Upper lobe of left lung (tissue), 6 donors: ENCODE measurements around the gene POP7. TPM values are rescaled to one million over a fixed set of nuclear protein-coding genes. Genes with fewer than 3 reads are reported as not detected.
A peak's percentile ranks its signal among the peaks of the same experiment; 100 is the strongest.
"Not testable (repeated sequence)": the region's sequence is repeated elsewhere in the genome, so short reads cannot be mapped to it uniquely, and the experiment has no call there.

ENCODE experiments used
- ATAC-seq, 2 donors: fragments of 200-7000 bp; cut with Tn5 transposase; one replicate each; pipeline ENCODE4 v1.9.1; 2022; ENCODE audit warnings: mild to moderate bottlenecking in 2 of 2, moderate library complexity in 2 of 2; ENCODE audit not compliant: low FRiP score in 2 of 2
- DNase-seq, 2 donors: peaks; one replicate each; pipeline ENCODE4 v3.0.0-alpha.2; 2019 to 2020
- H3K27ac ChIP-seq, 4 donors: fragments of 200-600 bp; sonication (generic); one replicate each; pipeline ENCODE4 v1.5.1; 2016 to 2019
- H3K27me3 ChIP-seq, 4 donors: fragments of 200-600 bp; sonication (generic); one replicate each; pipeline ENCODE4 v1.5.1; 2017 to 2019
- H3K36me3 ChIP-seq, 4 donors: fragments of 200-600 bp; sonication (generic); one replicate each; pipeline ENCODE4 v1.5.1; 2016 to 2019
- H3K4me1 ChIP-seq, 4 donors: fragments of 200-600 bp; sonication (generic); one replicate each; pipeline ENCODE4 v1.5.1; 2018 to 2019
- H3K4me3 ChIP-seq, 4 donors: fragments of 200-600 bp; sonication (generic); one replicate each; pipeline ENCODE4 v1.5.1; 2017 to 2019; ENCODE audit warnings: mild to moderate bottlenecking in 2 of 4, moderate library complexity in 1 of 4
- H3K9me3 ChIP-seq, 4 donors: fragments of 200-600 bp; sonication (generic); one replicate each; pipeline ENCODE4 v1.5.1; 2018 to 2019
- EP300 ChIP-seq, 4 donors: sonication (generic); formaldehyde crosslinking; IDR thresholded peaks; one replicate each; pipeline ENCODE4 v1.5.1; 2017; ENCODE audit warnings: antibody characterized with exemption in 4 of 4, control low read depth in 2 of 4
- POLR2A ChIP-seq, 4 donors: fragments of 450-650 bp; IDR thresholded peaks; one replicate each; pipeline ENCODE4 v1.5.1; 2016 to 2017; ENCODE audit warnings: antibody characterized with exemption in 4 of 4, mild to moderate bottlenecking in 2 of 4
- POLR2AphosphoS5 ChIP-seq, 2 donors: sonication (generic); formaldehyde crosslinking; IDR thresholded peaks; one replicate each; pipeline ENCODE4 v1.5.1; 2017; ENCODE audit warnings: antibody characterized with exemption in 2 of 2
- WGBS, 2 donors: methylation state at CpG; one replicate each; pipeline ENCODE4 v1.1.5; 2017 to 2018; 5-methylcytosine and 5-hydroxymethylcytosine counted together
- total RNA-seq, 6 donors: library from RNA; depleted of rRNA in 4 of 6; stranded (reverse); fragments of >200 nt in 4 of 6; gene quantifications; one replicate each; pipeline versions ENCODE4 v1.1.0 to v1.2.1, GENCODE V29; 2016 to 2021
- TF ChIP-seq, protein P1 (sequence below), 6 experiments: fragments of 450-650 bp in 4 of 6; fragments of 200-600 bp in 2 of 6; sonication (generic) in 2 of 6; IDR thresholded peaks; one replicate each; pipeline ENCODE4 v1.5.1; 2016 to 2019; ENCODE audit warnings: antibody characterized with exemption in 6 of 6
- donor health status: DM: no; HTN: no; CAD: no; lungs with moderate emphysema.
- donor health status: DM: no; HTN: yes; CAD: no; lungs with severe emphysema.

Gene POP7
- 10 to 100 TPM in 5 of 6 donors, 1 to 10 TPM in 1; 9.4 to 32.5 (median 22.2) TPM for total RNA-seq

- H3K27ac ChIP-seq = peak within 1 kb of the TSS; percentile 89 to 97 (median 94)
- ATAC-seq (peak; percentile 97 to 98), DNase-seq (peak; percentile 98 to 100)
- TF ChIP-seq POLR2AphosphoS5 (IDR thresholded peaks at IDR 0.05) = peak; percentile 76 to 95
- peak in 3 of 4 donors; percentile 19 to 83 (median 33) for TF ChIP-seq POLR2A (IDR thresholded peaks at IDR 0.05)
- TF ChIP-seq EP300 (IDR thresholded peaks at IDR 0.05) = peak in 1 of 4 donors; percentile 61
- TF ChIP-seq, protein P1, sequence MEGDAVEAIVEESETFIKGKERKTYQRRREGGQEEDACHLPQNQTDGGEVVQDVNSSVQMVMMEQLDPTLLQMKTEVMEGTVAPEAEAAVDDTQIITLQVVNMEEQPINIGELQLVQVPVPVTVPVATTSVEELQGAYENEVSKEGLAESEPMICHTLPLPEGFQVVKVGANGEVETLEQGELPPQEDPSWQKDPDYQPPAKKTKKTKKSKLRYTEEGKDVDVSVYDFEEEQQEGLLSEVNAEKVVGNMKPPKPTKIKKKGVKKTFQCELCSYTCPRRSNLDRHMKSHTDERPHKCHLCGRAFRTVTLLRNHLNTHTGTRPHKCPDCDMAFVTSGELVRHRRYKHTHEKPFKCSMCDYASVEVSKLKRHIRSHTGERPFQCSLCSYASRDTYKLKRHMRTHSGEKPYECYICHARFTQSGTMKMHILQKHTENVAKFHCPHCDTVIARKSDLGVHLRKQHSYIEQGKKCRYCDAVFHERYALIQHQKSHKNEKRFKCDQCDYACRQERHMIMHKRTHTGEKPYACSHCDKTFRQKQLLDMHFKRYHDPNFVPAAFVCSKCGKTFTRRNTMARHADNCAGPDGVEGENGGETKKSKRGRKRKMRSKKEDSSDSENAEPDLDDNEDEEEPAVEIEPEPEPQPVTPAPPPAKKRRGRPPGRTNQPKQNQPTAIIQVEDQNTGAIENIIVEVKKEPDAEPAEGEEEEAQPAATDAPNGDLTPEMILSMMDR (IDR thresholded peaks at IDR 0.05) = no peak
- H3K27me3 ChIP-seq = no peaks in the 10 kb centered on the region
- peak within 1 kb of the TSS; percentile 69 to 98 (median 84) for H3K4me3 ChIP-seq
- 0 to 1% methylated on average over 13 to 52 of the region's 86 CpGs for WGBS, 2 donors
- H3K36me3 ChIP-seq = peaks cover 0 to 15% (median 0%) of the 10 kb centered on the region in 4 donors
- H3K9me3 ChIP-seq = no peaks in the 10 kb centered on the region
- peaks cover 15 to 21% (median 17%) of the 10 kb centered on the region in 4 donors for H3K4me1 ChIP-seq
Observed at GRCh38 chr7:100705753-100706671, at the start of gene POP7. Gene POP7 (plus strand): TSS chr7:100706121. CDS start chr7:100706831, 710 bp downstream.

DNA sequence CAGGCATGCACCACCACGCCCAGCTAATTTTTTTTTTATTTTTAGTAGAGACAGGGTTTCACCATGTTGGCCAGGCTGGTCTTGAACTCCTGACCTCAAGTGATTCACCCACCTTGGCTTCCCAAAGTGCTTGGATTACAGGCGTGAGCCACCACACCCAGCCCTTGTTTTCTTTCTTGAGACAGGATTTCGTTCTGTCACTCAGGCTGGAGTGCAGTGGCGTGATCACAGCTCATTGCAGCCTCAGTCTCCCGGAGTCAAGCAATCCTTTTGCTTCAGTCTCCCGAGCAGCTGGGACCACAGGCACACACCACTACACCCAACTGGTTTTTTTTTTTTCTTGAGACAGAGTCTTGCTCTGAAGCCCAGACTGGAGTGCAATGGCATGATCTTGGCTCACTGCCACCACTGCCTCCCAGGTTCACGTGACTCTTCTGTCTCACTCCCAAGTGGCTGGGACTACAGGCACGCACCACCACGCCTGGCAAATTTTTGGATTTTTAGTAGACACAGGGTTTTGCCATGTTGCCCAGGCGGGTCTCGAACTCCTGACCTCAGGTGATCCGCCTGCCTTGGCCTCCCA, 43.6 kb upstream of the POP7 start:
- not testable (repeated sequence) for H3K36me3 ChIP-seq, H3K27me3 ChIP-seq, H3K4me3 ChIP-seq, H3K27ac ChIP-seq, ATAC-seq, H3K9me3 ChIP-seq, H3K4me1 ChIP-seq, DNase-seq
- 71 to 75% methylated on average over 12 of the region's 12 CpGs for WGBS, 2 donors

GRCh38 chr7:100665168-100665726, 40.7 kb upstream of the POP7 start:
- TF ChIP-seq, protein P1 (IDR thresholded peaks at IDR 0.05) = no peak
- TF ChIP-seq EP300 (IDR thresholded peaks at IDR 0.05) (no peak), POLR2A (IDR thresholded peaks at IDR 0.05) (no peak), POLR2AphosphoS5 (IDR thresholded peaks at IDR 0.05) (no peak)
- Histone ChIP-seq H3K9me3 (no peaks in the 10 kb centered on the region), H3K36me3 (no peaks in the 10 kb centered on the region), H3K27ac (no peak overlapping the region), H3K4me1 (no peaks in the 10 kb centered on the region), H3K4me3 (no peak overlapping the region), H3K27me3 (no peaks in the 10 kb centered on the region)
- no peak for ATAC-seq
- no peak for DNase-seq
- 98% methylated on average over 5 of the region's 5 CpGs for WGBS, 2 donors

GRCh38 chr7:100667331-100668068, 38.4 kb upstream of the POP7 start:
- ATAC-seq (no peak), DNase-seq (no peak)
- Histone ChIP-seq H3K36me3 (no peaks in the 10 kb centered on the region), H3K9me3 (no peaks in the 10 kb centered on the region), H3K27me3 (no peaks in the 10 kb centered on the region), H3K27ac (no peak overlapping the region), H3K4me3 (no peak overlapping the region), H3K4me1 (peaks cover 0 to under 1% (median 0%) of the 10 kb centered on the region in 4 donors)
- WGBS, 2 donors = 76 to 81% methylated on average over 16 of the region's 16 CpGs
- TF ChIP-seq, protein P1 (IDR thresholded peaks at IDR 0.05) = no peak
- TF ChIP-seq POLR2A (IDR thresholded peaks at IDR 0.05) = no peak
- TF ChIP-seq EP300 (IDR thresholded peaks at IDR 0.05) = no peak
- no peak for TF ChIP-seq POLR2AphosphoS5 (IDR thresholded peaks at IDR 0.05)
